ENCODE data around the gene CDC42EP2.

The CDC42EP2 gene

DNA sequence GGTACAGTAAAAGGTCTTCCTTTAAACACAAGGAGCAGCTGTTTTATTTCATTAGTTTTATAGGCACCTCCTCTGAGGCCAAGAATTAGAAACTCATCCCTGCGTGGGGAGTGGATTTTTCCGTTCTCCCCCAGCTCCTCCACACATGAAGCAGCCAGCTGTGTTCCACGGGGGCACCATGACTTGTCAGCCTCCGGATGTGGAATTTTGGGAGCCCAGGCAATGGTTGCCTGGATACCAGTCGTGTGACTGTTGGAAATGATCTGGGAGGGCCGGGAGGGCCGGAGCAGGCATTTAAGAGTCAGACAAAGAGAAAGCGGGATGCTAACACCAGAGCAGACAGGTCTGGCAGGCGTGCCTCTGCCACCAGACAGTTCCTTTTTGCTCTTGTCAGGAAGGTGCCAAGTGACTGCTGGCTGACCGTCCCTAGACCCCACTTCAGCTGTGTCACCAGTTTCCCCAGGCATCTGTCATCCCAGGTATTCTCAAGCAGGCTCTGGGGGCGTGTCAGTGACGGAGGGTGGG is 15.9 kb upstream of the CDC42EP2 start:
- no peak for DNase-seq

DNA sequence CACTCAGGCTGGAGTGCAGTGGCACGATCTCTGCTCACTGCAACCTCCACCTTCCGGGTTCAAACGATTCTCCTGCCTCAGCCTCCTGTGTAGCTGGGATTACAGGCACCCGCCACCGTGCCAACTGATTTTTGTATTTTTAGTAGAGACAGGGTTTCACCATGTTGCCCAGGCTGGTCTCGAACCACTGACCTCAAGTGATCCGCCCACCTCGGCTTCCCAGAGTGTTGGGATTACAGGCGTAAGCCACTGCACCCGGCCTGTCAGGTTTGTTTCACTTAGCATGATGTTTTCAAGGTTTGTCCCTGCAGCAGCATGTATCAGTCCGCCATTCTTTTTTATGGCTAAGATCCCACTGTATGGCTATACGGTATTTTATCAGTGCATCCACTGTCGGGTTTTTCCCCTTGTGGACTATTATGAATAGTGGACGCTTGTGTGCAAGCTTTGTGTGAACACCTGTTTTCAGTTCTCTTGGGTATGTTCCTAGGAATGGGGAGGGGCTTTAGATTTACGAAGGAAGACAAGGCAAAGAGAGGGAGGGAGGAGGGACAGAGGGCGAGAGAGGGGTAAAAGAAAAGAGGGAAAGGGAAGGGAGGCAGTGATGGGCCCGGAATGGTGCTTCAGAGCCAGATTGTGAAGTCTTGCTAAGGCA is 13.9 kb upstream of the CDC42EP2 start:
- no peak for DNase-seq

DNA sequence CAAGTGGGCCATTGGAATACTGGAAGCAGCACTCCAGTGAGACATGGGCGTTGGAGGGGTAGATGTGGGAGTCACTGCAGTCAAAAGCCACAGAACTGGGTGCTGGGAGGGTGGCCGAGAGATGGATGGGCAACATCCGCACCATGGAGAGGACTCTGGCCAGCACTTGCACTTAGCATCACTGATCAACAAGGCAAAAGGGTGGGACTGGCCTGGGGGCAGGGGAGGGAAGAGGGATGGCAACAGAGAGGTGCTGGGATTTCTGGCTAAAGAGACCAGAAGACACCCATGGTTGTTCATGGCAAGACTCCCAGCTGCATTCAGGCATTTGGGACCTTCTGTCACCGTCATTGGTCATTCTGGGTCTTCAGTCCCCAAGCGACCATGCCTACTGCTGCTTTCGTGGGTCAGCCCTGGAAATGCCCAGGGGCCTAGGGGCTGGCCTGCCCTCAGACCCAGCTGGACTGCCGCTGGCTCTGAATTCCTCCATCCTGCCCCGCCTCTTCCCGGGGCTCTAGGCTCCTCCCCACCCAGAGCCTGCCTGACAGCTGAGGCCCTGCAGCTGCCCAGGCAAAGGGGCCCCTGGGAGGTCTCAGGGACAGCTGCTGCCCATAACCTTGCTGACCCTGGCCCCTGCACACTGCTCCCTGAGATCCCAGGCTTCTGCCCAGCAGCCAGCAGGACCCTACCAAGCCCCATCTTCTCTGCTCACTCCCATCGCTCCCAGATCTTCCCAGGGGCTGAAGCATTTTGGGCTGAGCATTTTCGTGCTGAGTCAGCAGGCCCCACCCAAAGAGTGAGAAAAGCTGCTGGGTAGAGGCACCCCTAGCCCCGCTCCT is 13.0 kb upstream of the CDC42EP2 start:
- DNase-seq = no peak

DNA sequence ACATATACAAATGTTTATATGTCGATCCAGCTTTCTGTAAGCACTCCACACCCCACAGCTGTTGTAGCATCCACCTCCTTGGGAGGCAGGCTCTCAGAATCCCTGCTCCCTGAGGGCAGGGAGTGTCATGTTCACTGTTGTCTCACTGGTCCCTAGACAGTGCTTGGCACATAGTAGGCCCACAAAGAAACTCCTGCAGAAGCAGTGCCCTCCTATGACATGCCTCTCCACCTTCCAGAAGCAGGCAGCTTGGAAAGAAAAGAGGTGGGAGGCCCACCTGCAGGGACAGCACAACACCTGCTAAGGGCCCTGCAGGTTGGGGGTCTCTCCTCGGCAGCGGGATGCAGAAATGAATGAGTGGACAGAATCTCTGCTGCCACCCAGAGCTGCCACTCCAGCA is 11.1 kb upstream of the CDC42EP2 start:
- no peak for DNase-seq

DNA sequence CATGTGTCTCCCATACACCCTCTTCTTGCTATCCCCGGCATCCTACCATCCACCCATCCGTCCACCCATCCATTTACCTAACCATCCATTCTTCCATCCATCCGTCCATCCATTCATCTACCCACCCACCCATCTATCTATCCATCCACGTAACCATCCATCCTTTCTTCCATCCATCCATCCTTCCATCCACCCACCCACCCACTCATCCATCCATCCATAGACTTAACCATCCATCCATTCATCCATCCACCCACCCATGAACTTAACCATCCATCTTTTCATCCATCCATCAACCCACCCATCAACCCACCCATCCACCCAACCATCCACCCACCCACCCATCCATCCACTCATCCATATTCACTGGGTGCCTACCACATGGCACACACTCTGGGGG is 10.6 kb upstream of the CDC42EP2 start:
- no peak for DNase-seq

DNA sequence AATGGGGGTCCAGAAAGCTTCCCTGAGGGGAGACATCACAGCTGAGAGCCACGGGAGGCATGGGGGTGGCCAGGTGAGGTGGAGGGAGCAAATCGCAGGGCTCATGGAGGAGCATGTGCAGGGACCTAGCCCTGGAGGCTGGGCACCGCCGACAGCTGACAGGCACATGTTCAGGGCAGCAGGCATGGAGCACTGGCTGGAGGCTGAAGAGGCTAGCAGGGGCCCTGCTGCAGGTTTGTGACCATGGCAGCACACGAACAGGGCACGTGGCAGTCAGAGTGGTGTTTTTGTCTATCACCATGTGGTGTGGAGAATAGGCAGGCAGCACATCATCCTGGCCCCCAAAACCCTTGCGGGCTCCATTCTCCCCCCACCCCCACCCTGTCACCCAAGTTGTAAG is 10.1 kb upstream of the CDC42EP2 start:
- no peak for DNase-seq

DNA sequence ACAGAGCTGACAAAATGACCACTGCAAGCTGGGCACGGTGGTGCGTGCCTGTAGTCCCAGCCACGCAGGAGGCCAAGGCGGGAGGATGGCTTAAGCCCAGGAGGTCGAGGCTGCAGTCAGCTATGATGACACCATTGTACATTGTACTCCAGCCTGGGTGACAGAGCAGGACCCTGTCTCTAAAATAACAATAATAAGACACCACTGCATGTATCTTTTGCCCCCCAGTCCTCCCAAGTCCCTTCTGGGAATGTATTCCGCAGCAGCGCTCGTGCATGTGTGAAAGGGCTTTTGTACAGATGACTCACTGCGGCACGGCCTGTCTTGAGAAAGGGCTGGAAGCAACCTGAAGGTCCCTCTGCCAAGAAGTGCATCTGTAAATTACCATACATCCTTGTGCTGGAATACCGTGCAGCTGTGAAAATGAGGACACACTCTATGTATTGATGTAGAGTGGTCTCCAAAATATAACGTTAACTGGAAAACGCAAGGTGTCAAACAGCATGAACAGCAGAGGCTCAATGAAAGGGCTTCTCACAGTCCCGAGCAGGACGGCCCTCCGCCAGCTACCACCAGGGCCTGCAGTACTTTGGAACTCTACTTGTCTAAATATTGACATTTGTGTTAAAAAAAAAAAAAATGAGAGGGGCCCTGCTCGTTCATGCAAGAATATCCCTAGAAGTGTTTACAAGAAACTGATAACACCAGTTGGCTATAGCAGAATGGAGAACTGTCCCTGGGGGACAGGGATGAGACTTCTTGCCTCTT is 9.0 kb upstream of the CDC42EP2 start:
- DNase-seq = no peak

DNA sequence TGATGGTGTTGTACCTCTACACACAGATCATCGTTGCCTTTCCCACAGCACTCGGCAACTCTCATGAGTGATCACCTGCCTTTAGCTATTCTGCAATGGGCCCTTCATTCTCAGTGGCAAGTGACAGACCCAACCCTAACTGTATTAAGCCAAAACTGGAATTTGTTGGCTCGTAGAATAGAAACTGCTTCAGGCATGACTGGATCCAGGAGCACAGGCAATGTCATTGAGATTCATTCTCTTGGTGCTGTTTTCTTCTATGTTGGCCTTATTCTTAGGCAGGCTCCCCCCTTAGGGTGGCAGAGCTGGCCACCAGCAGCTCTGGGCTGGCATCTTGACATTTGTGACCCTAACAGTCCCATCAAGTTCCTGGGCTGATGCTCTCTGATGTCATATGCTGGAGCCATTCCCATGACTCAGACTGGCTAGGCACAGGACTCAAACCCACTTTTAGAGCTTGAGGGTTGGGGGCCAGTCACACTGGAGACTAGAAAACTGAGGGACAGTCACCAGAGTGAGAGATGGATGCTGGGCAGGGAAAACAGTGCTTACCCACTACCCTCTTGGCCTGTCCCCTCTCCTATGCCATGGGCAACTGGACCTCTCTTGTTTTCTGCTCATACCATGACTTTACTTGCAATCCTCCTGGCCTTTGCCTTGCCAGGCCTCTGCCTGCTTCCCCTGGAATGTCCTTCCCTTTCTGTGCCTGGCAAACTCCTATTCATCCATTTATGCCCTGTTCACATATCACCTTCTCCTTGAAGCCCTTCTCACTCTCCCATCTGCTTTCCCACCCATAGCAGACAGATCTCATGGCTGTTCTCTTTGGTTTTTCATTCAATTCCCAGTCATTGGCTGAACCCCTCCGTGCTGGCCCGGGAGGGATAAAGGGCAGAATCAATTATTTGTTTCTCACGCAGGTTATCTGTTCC is 7.1 kb upstream of the CDC42EP2 start:
- DNase-seq = no peak

DNA sequence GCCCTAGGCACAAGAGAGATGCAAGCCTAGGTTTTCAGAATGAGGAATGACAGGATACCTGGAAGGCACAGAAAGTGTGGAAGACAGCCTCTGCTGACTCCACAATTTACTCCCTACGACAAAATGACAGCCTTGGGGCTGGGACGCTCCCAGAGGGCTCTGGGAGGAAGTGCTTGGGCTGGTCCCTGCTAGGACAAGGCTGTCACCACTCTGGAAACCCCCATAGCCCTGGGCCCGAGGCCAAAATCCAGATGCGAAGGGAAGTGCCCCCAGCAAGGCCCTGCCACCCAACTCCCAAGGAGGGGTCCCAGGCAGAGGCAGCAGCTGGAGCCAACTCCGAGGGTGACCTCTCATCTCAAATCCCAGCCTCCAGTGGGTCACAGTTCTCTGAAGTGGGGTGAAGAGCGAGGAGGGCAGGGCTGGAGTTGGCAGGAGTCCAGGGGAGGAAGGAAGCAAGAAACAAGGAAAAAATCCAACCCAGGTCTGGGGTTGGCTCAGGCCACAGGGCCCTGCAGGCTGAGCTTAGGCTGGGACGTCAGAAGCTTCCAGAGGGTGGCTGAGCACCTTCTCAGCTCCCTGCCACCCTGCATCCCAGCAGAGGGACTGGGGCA is 6.3 kb upstream of the CDC42EP2 start:
- no peak for DNase-seq

DNA sequence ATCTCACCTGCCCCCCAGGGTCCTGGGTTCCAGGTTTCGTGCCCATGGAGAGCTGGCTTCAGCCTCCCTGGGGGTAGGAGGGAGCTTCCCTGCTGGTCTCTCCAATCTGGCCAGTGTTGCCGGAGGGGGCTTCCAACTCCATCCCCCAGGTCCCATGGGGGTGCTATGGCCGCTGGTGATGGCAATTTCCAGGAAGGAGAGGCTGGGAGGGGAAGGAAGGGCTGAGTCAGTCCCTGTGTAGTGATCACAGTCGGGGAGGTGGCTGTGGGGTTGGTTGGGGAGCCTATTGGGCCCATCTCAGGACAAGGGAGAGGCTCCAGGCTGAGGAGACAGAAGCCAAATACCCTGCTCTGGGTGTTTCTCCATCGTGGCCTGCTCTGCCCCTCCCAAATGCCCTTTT is 5.7 kb upstream of the CDC42EP2 start:
- no peak for DNase-seq

DNA sequence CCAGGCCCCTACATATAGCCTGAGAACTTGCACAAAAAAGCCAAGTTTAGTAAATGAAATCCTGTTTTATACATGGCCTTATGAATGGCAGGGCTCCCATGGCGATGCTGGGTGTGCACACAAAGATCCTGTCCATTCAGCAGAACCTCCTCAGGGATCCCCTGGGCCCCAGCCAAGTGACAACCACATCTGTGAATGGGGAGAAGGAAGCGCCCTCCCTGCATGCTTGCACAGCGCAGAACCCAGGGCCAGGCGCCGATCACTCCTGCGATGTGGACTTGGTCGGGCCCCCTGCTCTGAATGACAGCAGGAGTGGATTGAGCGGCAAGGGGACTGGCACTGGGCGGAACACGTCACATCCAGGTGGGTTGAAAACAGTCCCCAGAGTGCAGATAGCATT is 4.5 kb upstream of the CDC42EP2 start:
- no peak for DNase-seq

DNA sequence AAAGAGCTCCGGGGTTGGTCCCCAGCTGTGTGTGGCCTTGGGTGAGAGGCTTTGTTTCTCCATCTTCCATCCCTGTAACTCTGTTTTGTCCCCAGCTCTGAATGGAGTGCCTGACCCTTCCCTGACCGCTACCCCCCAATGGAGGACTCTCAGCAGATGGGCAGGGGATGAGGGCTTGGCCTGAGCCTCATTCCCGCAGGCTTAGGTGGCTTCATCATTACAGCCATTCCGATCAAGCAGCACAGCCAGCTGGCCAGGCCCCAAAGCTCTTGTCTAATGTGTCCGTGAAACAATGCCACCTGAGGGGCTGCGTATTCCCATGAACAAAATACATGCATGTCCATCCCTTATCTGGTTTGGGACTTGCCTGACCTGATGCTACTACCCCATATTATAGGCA is 3.9 kb upstream of the CDC42EP2 start:
- no peak for DNase-seq

DNA sequence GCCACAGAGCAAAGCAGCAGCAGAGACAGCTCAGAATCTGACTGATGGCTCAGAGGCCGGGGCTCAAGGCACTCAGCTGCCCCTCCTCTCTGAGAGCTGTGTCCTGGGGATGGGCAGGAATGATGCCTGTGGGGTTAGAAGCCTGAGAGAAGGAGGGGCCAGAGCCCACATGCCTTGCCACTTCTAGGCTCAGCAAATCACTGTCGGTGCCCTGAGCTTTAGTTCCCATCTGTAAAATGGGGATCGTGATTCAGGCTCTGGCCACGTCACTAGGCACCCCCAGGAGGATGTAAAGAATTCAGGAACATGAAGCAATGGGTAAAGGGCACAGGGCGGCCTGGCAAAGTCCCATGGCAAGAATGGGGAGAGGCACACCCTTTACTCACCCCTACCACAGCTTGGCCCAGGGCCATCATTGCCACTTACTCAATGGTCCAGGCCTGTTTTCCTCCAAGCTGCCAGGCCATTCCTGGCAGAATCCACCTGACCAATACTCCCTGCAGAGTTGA is 3.4 kb upstream of the CDC42EP2 start:
- DNase-seq = no peak

DNA sequence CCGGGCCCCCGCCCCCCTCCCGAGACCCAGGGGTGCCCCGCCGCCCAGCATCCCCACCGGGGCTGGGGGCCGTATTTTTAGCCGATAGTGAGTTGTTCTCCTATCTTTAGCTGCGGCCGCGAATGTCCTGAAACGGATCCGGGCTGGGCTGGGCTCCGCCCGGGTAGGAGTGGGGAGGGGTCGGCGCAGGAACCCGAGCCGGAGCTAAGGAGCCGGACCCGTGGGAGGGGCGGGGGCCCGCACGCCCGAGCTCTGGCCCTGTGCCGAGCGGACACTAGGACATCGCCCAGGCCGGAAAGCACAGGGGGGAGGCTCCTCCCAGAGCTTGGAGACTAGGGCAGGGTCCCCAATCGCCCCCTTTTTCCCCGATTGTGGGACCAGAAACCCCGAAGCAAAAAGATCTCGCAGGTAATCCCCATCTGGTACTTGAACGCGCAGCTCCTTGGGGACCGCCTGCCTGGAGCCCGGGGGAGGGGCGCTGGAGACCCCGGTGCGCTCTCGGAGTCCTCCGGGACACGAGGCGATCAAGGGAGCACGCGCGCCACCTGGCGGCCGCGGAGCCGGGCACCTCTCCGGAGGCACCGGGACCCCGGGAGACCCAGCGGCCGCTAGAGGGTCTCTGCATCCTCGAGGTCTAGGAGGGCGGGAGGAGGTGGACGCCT is 669 bp downstream of the CDC42EP2 start:
- peak; percentile 63 for DNase-seq

DNA sequence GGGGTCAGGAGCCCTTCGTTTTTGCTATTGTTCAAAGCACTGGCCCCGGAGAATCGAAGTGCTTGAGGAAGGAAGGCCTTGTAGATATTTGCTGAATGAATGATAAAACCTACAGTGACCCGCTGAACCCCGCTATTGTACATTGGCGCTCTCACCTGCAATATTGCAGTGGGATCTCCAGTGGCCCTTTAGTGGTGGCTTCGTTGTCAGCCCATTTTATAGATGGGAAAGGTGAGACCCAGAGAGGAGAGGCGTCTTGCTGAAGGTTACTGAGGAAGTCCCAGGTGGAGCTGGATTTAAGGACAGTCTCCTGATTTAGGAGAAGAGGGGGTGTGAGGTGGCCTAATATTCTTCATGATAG is 1.2 kb downstream of the CDC42EP2 start:
- no peak for DNase-seq

DNA sequence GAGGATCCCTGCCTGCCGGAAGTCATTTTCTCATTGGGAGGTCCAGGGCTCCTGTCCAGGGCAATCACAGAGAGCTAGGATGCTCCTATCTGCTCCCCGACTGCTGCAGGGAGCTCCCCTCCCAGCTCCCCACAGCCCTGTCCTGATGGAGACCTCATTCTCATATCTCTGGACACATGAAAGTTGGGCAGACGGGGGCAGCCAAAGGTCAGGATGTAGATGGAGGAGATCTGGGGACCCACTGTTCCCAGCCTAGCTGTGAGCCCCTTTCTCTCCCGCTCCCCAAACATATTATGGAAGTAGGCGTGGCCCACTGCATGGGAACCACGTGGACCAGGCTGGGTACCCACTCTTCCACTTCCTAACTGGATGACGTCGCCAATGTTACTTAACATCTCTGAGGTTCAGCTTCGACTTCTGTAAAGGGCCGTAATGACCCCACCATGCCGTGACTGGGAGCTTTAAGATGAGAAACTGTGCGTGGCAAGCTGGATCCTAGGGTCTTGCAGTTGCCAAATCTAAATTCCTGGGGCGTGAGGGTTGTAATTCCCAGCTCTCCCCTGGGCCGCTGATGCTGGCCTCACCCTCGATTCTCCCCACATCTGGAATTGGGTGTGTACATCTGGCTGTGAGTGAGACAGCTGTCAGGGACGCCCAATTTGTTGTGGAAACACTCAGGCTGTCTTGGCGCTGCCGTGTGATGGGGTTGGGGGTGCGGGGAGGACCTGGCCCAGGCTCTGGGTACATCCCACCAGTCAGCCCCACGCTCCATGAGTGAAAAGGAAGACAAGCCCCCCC is 1.8 kb downstream of the CDC42EP2 start:
- DNase-seq = no peak

DNA sequence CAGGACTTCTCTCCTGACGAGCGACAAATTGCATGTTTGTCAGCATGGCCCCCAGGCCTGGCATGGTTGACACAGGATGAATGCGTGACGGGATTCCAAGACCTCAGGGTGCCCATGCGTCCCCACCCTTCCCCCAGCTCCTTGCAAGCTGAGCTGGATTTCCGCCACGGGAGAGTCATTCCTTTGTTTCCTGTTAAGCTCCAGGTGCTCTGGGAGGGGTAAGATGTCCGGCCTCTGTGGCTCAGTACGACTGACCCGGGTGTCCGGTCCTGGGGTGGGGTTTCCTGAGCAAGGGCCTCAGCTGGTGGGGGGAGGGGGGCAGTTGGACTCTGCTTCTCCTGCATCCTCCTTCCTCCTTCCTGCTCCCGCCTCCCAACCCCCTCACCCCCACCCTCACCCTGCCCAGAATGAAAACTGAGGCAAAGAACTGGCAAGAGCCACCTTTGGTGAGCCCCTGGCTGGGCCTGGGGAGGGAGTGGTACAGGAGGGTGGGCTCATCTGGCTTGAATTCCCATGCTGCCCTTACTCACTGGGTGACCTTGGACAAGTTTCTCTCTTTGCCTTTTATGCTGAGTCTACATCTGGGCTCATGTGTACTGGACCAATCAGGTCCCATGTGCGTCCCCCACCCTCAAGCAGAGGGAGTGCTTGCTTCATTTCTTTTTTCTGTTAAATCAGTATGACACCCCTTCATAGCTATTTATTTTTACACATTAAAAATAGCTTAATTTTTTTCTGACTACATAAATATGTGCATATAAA is 2.5 kb downstream of the CDC42EP2 start:
- DNase-seq = no peak

DNA sequence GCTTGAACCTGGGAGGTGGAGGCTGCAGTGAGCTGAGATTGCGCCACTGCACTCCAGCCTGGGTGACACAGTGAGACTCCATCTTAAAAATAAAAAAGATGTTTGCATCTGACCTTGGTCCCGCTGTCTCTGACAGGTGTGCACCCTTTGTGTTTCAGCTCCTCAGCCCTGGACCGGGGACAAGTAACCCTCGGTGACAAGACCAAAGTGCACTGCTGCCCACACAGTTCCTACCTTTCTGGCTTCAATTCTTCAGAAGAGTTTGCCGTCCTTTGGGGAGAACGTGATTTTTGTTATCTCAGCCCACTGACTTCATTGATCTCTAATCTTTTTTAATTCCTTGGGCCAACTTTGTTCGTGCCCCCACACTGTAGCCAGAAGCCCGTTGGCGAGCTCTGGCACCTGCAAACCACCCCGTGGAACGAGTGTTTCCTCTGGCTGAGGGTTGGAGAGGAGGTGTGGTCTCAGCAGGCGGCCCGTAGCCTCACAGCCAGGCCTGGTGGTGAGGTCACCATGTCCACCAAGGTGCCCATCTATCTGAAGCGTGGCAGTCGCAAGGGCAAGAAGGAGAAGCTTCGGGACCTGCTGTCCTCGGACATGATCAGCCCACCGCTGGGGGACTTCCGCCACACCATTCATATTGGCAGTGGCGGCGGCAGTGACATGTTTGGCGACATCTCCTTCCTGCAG is 5.9 kb downstream of the CDC42EP2 start:
- DNase-seq = no peak

DNA sequence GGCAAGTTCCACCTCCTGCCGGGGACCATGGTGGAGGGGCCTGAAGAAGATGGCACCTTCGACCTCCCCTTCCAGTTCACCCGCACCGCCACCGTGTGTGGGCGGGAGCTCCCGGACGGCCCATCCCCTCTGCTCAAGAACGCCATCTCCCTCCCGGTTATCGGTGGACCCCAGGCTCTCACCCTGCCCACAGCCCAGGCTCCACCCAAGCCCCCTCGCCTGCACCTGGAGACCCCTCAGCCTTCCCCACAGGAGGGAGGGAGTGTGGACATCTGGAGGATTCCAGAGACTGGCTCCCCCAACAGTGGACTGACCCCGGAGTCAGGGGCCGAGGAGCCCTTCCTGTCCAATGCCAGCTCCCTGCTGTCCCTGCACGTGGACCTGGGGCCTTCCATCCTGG is 6.4 kb downstream of the CDC42EP2 start:
- DNase-seq = no peak

Measured in NCI-H2227 treated with DMSO at 0.1 percent for 48 hours (cell line).